ENCODE measurements around the gene EPHB6.

EPHB6 gene

GRCh38 chr7:142867097-142867378 lies 12.2 kb downstream of the EPHB6 start:
- DNase-seq: no peak

GRCh38 chr7:142867398-142868187 lies 12.7 kb downstream of the EPHB6 start:
- DNase-seq: no peak

GRCh38 chr7:142868188-142868985 lies 13.5 kb downstream of the EPHB6 start:
- DNase-seq: no peak

GRCh38 chr7:142868986-142869415 lies 14.1 kb downstream of the EPHB6 start:
- no peak for DNase-seq

- no peak for DNase-seq
These were observed 14.6 kb downstream of the EPHB6 start for GRCh38 chr7:142869434-142869833.

- DNase-seq: no peak
These were observed 15.3 kb downstream of the EPHB6 start for GRCh38 chr7:142870147-142870559.

GRCh38 chr7:142870566-142871259 lies 15.8 kb downstream of the EPHB6 start:
- no peak for DNase-seq

GRCh38 chr7:142871260-142872105 lies 16.6 kb downstream of the EPHB6 start:
- no peak for DNase-seq

- no peak for DNase-seq
These were observed 17.3 kb downstream of the EPHB6 start for GRCh38 chr7:142872106-142872675.

GRCh38 chr7:142873281-142873784 lies 18.5 kb downstream of the EPHB6 start:
- peak; percentile 19 for DNase-seq

GRCh38 chr7:142873871-142874270 lies 19.0 kb downstream of the EPHB6 start:
- no peak for DNase-seq

- no peak for DNase-seq
These were observed 19.5 kb downstream of the EPHB6 start for GRCh38 chr7:142874409-142874808.

GRCh38 chr7:142874837-142875236 lies 20.0 kb downstream of the EPHB6 start:
- no peak for DNase-seq

- no peak for DNase-seq
These were observed 20.6 kb downstream of the EPHB6 start for GRCh38 chr7:142875456-142875855.

- DNase-seq: no peak
These were observed 21.5 kb downstream of the EPHB6 start for GRCh38 chr7:142876236-142876960.

- DNase-seq: no peak
These were observed 22.4 kb downstream of the EPHB6 start for GRCh38 chr7:142876991-142877910.

- DNase-seq: no peak
These were observed 23.4 kb downstream of the EPHB6 start for GRCh38 chr7:142878315-142878714.

- no peak for DNase-seq
These were observed 24.2 kb downstream of the EPHB6 start for GRCh38 chr7:142879060-142879459.

- DNase-seq: peak; percentile 49
These were observed 26.1 kb downstream of the EPHB6 start for GRCh38 chr7:142880876-142881505.
